GM12878 (cell line): ENCODE measurements around the gene SLC29A4.

Source experiments
- CEBPB ChIP-seq, 2 experiments: fragments of 150-350 bp in 1 of 2; IDR thresholded peaks; 2 replicates each; pipeline ENCODE4 v1.6.1; 2012 to 2014; ENCODE audit warnings: low read depth in 2 of 2, low read length in 2 of 2, borderline replicate concordance in 1 of 2, inconsistent platforms in 1 of 2
- TF ChIP-seq, protein P1 (sequence below), 3 experiments: IDR thresholded peaks in 2 of 3; conservative IDR thresholded peaks in 1 of 3; 2 replicates each; pipeline ENCODE4 v1.5.1; 2011; ENCODE audit warnings: low read depth in 3 of 3, low read length in 3 of 3, mild to moderate bottlenecking in 3 of 3, control low read depth in 2 of 3, moderate library complexity in 2 of 3, inconsistent platforms in 1 of 3, mixed read lengths in 1 of 3; ENCODE audit not compliant: control insufficient read depth in 2 of 3, insufficient read depth in 1 of 3; ENCODE audit errors: extremely low read depth in 1 of 3

DNA sequence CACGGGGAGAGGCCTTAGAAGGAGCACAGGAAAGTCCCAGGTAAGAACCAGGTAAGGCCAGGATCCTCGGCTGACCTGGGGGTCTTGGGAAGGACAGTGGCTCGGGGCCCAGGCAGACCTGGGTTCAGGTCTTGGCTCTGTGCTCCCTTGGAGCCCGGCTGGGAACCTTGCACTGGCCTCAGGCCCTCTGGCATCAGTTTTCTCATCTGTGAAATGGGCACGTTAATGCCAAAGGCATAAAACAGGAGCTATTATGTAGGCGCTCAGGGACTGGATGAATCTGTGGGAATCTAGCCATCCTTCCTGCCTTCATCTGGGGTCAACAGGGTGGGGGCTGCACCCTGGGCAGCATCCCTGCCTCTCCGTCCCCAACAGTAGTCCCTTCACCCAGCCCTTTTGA is 8.3 kb upstream of the SLC29A4 start:
- TF ChIP-seq, protein P1, sequence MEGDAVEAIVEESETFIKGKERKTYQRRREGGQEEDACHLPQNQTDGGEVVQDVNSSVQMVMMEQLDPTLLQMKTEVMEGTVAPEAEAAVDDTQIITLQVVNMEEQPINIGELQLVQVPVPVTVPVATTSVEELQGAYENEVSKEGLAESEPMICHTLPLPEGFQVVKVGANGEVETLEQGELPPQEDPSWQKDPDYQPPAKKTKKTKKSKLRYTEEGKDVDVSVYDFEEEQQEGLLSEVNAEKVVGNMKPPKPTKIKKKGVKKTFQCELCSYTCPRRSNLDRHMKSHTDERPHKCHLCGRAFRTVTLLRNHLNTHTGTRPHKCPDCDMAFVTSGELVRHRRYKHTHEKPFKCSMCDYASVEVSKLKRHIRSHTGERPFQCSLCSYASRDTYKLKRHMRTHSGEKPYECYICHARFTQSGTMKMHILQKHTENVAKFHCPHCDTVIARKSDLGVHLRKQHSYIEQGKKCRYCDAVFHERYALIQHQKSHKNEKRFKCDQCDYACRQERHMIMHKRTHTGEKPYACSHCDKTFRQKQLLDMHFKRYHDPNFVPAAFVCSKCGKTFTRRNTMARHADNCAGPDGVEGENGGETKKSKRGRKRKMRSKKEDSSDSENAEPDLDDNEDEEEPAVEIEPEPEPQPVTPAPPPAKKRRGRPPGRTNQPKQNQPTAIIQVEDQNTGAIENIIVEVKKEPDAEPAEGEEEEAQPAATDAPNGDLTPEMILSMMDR (IDR thresholded peaks at IDR 0.05 in 2 of 3, conservative IDR thresholded peaks at IDR 0.05 in 1 of 3; ENCODE audit: control insufficient read depth in 2 of 3, extremely low read depth in 1 of 3, insufficient read depth in 1 of 3, low read depth in 3 of 3, low read length in 3 of 3): no peak
- TF ChIP-seq CEBPB (IDR thresholded peaks at IDR 0.05; ENCODE audit: borderline replicate concordance in 1 of 2, low read depth in 2 of 2, low read length in 2 of 2): no peak
